GM12874 (cell line): ENCODE data around the gene NACC2.

Experiments used
- CTCF ChIP-seq: IDR thresholded peaks from 2 replicates; pipeline ENCODE4 v1.5.1; 2011; ENCODE audit warnings: low read depth, mild to moderate bottlenecking, control low read depth, low read length, moderate library complexity; ENCODE audit not compliant: insufficient read depth

Gene NACC2

GRCh38 chr9:136088481-136088938, 6.6 kb downstream of the NACC2 start:
- TF ChIP-seq CTCF: no peak

GRCh38 chr9:136087741-136088480, 7.2 kb downstream of the NACC2 start:
- no peak for TF ChIP-seq CTCF

GRCh38 chr9:136086951-136087740, 7.9 kb downstream of the NACC2 start:
- no peak for TF ChIP-seq CTCF

GRCh38 chr9:136086213-136086881, 8.7 kb downstream of the NACC2 start:
- TF ChIP-seq CTCF: no peak

GRCh38 chr9:136085815-136086212, 9.3 kb downstream of the NACC2 start:
- no peak for TF ChIP-seq CTCF

- no peak for TF ChIP-seq CTCF
These were observed 10.8 kb downstream of the NACC2 start for GRCh38 chr9:136084063-136084944.
